Embryonic facial prominence (tissue), 1 donor: ENCODE results near the gene LGMN.
"Not testable (repeated sequence)": the region's sequence is repeated elsewhere in the genome, so short reads cannot be mapped to it uniquely, and the experiment has no call there.

Experiments
- DNase-seq: peaks from one replicate; pipeline ENCODE4 v3.0.0-alpha.2; 2016; ENCODE audit errors: extremely low spot score

Gene LGMN

GRCh38 chr14:92726135-92726932 is 22.1 kb downstream of the LGMN start:
- DNase-seq = no peak

GRCh38 chr14:92724516-92725340 is 23.7 kb downstream of the LGMN start:
- no peak for DNase-seq

- no peak for DNase-seq
Observed at GRCh38 chr14:92719890-92720323, 28.5 kb downstream of the LGMN start.

- no peak for DNase-seq
Observed at GRCh38 chr14:92719421-92719820, 29.0 kb downstream of the LGMN start.

GRCh38 chr14:92718664-92719063 is 29.8 kb downstream of the LGMN start:
- no peak for DNase-seq

- no peak for DNase-seq
Observed at GRCh38 chr14:92717571-92718042, 30.8 kb downstream of the LGMN start.

- DNase-seq = no peak
Observed at GRCh38 chr14:92716131-92716530, 32.3 kb downstream of the LGMN start.

- DNase-seq = not testable (repeated sequence)
Observed at GRCh38 chr14:92714739-92715307, 33.6 kb downstream of the LGMN start.

- no peak for DNase-seq
Observed at GRCh38 chr14:92712654-92713051, 35.8 kb downstream of the LGMN start.

- DNase-seq = no peak
Observed at GRCh38 chr14:92711976-92712653, 36.3 kb downstream of the LGMN start.

- DNase-seq = no peak
Observed at GRCh38 chr14:92710001-92710341, 38.5 kb downstream of the LGMN start.

GRCh38 chr14:92709340-92710000 is 39.0 kb downstream of the LGMN start:
- no peak for DNase-seq

- DNase-seq = no peak
Observed at GRCh38 chr14:92706386-92706785, 42.0 kb downstream of the LGMN start.

GRCh38 chr14:92704821-92705220 is 43.6 kb downstream of the LGMN start:
- DNase-seq = no peak

- no peak for DNase-seq
Observed at GRCh38 chr14:92704036-92704804, 44.2 kb downstream of the LGMN start.

- DNase-seq = no peak
Observed at GRCh38 chr14:92703516-92703915, 44.9 kb downstream of the LGMN start.

GRCh38 chr14:92702441-92702918 is 45.9 kb downstream of the LGMN start:
- DNase-seq = no peak

GRCh38 chr14:92701826-92702225 is 46.6 kb downstream of the LGMN start:
- DNase-seq = no peak

GRCh38 chr14:92698393-92698792 is 50.0 kb downstream of the LGMN start:
- DNase-seq = no peak

- DNase-seq = no peak
Observed at GRCh38 chr14:92696366-92696765, 52.1 kb downstream of the LGMN start.

GRCh38 chr14:92695562-92695961 is 52.9 kb downstream of the LGMN start:
- no peak for DNase-seq
